ENCODE measurements around the gene SLC38A8.

The SLC38A8 gene

DNA sequence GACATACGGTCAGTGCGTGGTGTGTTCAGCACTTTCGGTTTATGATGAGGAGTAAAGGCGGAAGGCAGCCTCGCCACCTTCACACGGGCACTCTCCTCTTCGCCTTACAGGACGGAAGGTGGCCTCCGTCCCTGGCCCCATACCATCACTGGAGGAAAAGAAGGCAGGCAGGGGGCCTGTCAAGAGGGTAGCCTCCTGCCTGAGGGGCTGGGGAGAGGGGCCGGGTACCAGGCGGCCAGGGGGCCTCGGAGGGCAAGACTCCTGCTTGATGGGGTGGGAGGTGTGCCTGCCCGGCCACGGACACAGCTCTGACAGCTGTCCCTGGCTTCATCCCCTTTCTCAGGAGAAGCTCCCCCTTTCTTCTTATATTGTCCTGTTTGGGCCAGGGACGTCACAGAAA lies 15.6 kb upstream of the SLC38A8 start:
- TF ChIP-seq, protein P1, sequence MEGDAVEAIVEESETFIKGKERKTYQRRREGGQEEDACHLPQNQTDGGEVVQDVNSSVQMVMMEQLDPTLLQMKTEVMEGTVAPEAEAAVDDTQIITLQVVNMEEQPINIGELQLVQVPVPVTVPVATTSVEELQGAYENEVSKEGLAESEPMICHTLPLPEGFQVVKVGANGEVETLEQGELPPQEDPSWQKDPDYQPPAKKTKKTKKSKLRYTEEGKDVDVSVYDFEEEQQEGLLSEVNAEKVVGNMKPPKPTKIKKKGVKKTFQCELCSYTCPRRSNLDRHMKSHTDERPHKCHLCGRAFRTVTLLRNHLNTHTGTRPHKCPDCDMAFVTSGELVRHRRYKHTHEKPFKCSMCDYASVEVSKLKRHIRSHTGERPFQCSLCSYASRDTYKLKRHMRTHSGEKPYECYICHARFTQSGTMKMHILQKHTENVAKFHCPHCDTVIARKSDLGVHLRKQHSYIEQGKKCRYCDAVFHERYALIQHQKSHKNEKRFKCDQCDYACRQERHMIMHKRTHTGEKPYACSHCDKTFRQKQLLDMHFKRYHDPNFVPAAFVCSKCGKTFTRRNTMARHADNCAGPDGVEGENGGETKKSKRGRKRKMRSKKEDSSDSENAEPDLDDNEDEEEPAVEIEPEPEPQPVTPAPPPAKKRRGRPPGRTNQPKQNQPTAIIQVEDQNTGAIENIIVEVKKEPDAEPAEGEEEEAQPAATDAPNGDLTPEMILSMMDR (IDR thresholded peaks at IDR 0.05; ENCODE audit: low read depth, low read length, missing control alignments): no peak
- no peak for DNase-seq (ENCODE audit: low read depth)
- H3K4me3 ChIP-seq (ENCODE audit: low read depth, low read length): no peak overlapping the region
- in situ Hi-C loops (cut with HindIII; ENCODE audit: low sequenced_read_pairs): no loop called here

DNA sequence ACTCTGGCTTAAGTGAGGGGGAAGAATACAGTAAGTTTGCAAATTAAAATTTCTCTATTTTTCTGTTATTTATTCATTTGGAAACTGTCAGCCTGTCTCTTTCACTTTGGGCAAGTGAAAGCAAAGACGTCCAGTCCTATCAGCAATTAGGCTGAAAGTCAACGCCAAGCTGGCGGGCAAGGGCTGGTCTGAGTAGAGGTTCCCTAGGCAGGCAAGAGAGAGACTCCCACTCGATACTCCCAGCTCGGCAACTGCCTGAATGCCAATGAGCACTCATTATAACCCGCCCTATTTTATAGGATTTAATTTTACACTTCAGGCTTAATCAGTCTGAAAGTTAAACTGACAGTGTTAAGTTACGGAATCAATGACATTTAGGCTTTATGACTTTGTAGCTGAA lies 14.3 kb upstream of the SLC38A8 start:
- H3K4me3 ChIP-seq (ENCODE audit: low read depth, low read length): no peak overlapping the region
- in situ Hi-C loops (cut with HindIII; ENCODE audit: low sequenced_read_pairs): no loop called here
- DNase-seq (ENCODE audit: low read depth): no peak
- TF ChIP-seq, protein P1 (IDR thresholded peaks at IDR 0.05; ENCODE audit: low read depth, low read length, missing control alignments): no peak

DNA sequence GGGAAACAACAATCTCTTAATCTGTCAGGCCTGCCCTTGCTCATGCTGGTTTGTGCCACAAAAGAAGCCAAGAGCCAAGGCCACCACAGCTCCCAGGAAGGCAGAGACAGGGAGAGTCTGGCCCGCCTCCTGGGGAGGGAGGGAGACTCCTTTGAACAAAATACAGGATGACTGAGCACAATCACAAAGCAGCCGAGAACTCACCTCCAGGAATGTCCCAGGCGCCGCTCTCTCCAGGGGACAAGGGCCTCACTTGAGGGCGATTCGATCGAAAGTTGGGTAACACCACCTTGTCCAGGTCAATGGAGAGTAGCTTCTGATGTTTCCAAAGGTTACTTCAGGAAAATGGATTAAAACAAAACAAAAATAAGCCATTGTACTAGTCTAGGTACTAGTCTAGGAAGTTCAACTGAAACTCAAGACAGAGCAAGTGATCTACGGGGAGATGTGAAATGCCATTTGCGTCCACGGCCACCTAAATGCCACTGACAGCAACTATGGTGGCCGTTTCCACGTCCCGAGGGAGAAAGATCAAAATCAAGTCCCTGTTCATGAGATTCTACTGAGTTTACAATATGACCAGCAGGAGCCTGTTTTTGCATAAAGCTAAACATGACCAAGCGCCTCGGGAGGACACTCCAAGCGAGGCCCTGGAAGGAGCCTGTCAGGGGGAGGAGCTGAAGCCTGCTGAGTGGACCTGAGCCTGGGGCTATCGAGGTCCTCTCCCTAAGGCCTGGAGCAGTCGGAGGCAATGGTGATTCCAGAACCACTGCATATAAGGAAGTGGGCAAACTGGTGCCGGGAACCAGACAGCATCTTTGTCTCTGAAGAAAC lies 13.4 kb upstream of the SLC38A8 start:
- in situ Hi-C loops (cut with HindIII; ENCODE audit: low sequenced_read_pairs): no loop called here
- TF ChIP-seq, protein P1 (IDR thresholded peaks at IDR 0.05; ENCODE audit: low read depth, low read length, missing control alignments): no peak
- no peak overlapping the region for H3K4me3 ChIP-seq (ENCODE audit: low read depth, low read length)
- no peak for DNase-seq (ENCODE audit: low read depth)

DNA sequence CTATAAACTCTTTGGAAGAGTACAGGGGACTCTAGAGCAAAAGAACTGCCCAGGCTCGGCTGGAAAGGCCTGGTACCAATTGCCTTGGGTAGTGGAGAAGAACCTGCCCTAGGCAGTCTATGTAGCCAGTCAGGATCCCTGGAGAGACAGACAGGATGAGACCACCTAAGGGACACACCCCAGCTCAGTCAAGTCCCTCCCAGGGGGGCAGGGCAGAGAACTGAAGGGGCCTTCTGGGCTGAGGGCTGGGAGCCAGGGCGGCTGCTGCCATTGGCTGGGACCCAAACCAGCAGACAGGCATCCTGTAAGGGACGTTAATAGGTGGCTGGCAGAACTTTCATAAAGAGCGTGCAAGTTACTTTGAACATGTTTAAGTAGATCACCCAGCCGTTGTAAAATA lies 12.8 kb upstream of the SLC38A8 start:
- H3K4me3 ChIP-seq (ENCODE audit: low read depth, low read length): no peak overlapping the region
- no peak for DNase-seq (ENCODE audit: low read depth)
- TF ChIP-seq, protein P1 (IDR thresholded peaks at IDR 0.05; ENCODE audit: low read depth, low read length, missing control alignments): no peak
- in situ Hi-C loops (cut with HindIII; ENCODE audit: low sequenced_read_pairs): no loop called here

DNA sequence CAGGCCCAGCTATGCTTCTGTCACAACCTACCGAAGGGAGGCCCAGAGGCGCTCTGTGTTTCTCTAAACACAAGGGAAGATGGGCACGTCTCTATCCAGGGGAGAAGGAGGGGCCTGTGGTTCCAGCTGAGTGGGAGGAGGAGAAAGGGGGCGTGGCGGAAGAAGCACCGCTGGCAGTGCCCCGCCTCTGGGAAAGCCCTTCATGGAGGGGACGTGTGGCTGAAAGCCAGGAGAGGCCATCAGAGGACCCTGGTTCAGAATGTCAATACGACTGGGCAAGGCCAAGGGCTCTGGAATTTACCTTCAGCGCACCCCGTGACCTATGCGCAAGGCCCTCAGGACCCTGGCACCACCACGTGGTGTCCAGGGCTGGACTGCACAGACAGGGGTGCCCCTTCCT lies 12.3 kb upstream of the SLC38A8 start:
- DNase-seq (ENCODE audit: low read depth): no peak
- no peak overlapping the region for H3K4me3 ChIP-seq (ENCODE audit: low read depth, low read length)
- in situ Hi-C loops (cut with HindIII; ENCODE audit: low sequenced_read_pairs): no loop called here
- TF ChIP-seq, protein P1 (IDR thresholded peaks at IDR 0.05; ENCODE audit: low read depth, low read length, missing control alignments): no peak

DNA sequence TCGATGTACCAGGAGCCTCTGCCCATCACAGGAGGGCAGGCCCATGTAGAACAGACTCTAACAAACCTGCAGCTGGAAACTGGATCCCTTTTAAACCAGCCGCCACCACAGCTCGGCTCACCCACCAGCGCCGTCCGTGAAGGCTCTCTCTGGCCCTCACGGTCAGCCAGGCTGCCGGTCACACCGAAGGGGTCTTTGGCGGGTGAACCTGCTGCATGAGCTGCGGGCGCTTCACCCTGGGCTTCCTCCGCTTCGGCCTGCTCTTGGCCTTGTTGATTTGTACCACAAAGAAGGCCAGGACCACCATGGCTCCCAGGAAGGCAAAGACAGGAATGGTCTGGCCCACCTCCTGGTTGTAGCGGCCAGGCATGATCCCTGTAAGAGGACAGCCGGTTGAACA lies 11.7 kb upstream of the SLC38A8 start:
- TF ChIP-seq, protein P1 (IDR thresholded peaks at IDR 0.05; ENCODE audit: low read depth, low read length, missing control alignments): no peak
- DNase-seq (ENCODE audit: low read depth): no peak
- in situ Hi-C loops (cut with HindIII; ENCODE audit: low sequenced_read_pairs): no loop called here
- no peak overlapping the region for H3K4me3 ChIP-seq (ENCODE audit: low read depth, low read length)
